Dermis lymphatic vessel endothelial cell (primary cell): ENCODE data around the gene BRINP3. TPM values are rescaled to one million over a fixed set of nuclear protein-coding genes. Genes with fewer than 3 reads are reported as not detected.

Source experiments
- total RNA-seq: library from RNA; depleted of rRNA; stranded (reverse); fragments of >200 nt; gene quantifications from 2 replicates; pipeline ENCODE4 v1.2.1, GENCODE V29; 2014

Gene BRINP3
- not detected in 2 replicates for total RNA-seq

DNA sequence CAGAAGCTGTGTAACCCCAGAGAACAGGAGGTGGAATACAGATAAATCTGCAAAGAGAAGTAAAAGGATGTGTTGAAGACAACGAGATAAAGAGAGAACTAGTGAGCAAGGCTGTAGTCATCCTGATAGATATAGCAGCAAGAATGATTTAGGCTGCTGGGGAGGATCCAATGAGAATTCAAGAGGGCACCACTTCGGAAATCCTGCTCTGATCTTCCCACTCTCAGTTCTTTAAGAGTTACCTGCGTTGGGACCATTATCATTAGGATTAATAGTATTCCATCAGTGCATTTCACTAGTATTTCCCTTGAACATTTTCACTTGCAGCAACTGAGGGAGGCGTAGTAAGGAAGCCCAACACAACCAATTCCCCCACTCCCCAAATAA lies at the start of gene BRINP3:
BRINP3 (minus strand) TSS at position 103 of the 387 bp plus-strand sequence.

